ENCODE data around the gene ATP5ME. TPM values are rescaled to one million over a fixed set of nuclear protein-coding genes. Genes with fewer than 3 reads are reported as not detected.

The ATP5ME gene, protein sequence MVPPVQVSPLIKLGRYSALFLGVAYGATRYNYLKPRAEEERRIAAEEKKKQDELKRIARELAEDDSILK
- 58.8 and 84.8 TPM in 2 replicates for total RNA-seq

DNA sequence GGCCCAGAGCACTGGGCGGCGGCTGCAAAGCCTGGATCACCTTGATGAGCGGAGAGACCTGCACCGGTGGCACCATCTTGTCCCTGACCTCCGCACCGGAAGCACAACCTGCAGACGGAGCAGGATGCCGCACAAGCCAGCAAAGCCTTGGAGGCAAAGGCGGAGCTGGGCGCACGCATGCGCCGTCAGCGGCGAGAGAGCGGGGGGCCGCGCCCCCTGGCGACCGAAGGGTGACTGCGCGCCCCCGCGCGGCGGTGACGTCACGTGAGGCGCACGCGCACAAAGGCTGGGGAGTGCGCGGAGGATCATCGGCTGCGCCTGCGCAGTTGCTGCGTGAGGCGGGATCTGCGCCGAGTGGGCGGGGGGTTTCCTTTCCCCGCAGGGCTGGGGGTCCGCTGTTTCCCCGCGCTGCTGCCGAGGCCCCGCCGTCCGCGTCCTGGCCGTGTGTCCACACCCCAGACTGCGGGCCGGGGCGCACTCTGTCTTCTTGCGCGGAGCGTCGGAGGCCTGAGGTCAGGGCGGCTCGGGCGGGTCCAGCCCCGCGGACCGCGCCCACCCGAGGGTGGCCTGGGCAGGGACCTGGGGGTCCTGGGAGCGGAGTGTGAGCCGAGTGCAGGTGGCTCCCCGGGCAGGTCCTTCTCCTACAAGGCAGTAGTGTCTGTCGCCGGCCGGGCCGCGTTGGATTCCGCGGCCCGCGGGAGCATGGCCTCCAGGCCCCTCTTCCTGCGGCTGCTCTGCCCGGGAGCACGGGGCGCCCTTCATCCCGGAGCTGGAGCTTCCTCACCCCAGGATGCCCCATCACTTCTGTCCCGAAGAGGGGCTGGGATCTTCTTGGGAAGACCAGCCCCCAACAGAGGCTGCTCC lies at the start of gene ATP5ME, which contains the start of gene MYL5:
TSS of gene ATP5ME (minus strand) at position 105 of the 864 bp plus-strand sequence. CDS start at position 76, 29 bp downstream.
TSS of gene MYL5 (plus strand) at position 371 of the 864 bp plus-strand sequence. CDS start 3,485 bp downstream, outside the sequence.

DNA sequence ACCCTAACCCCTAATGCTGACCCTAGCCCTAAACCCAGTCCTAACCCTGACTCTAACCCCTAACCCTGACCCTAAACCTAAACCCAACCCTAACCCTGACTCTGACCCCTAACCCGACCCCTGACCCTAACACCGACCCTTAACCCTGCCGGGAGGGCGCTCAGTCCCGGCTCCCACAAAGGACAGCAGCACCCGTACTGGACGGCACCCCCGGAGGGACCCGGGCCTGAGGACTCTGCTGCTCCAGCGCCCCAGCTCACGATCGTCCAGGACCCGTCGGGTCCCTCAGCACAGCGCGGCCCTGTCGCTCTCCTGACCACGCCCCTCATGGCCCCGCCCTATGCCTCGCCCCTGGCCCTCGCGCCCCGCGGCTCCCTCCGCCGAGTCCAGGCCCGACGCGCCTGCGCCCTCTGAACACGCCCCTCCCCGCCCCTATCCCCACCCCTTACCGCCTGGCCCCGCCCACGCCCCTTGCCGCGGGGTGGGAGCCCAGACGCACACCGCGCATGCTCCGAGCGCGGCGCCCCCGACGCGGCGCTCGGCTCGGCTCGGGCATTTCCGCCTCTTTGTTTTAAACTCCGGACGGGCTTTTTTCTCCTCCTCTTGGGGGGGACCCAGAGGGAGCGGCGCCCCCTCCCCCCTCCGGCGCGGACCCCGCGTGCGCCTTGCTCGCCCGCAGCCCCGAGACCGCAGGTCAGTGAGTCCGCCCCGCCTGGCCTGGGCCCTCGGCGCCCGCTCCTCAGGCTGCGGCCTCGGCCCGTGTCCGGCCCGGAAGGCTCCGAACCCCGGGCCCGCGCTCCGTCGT lies 31.4 kb upstream of the ATP5ME start, which contains the start of gene PCGF3:
TSS of gene PCGF3 (plus strand) at position 555 of the 805 bp plus-strand sequence. CDS start 27,849 bp downstream, outside the sequence.

DNA sequence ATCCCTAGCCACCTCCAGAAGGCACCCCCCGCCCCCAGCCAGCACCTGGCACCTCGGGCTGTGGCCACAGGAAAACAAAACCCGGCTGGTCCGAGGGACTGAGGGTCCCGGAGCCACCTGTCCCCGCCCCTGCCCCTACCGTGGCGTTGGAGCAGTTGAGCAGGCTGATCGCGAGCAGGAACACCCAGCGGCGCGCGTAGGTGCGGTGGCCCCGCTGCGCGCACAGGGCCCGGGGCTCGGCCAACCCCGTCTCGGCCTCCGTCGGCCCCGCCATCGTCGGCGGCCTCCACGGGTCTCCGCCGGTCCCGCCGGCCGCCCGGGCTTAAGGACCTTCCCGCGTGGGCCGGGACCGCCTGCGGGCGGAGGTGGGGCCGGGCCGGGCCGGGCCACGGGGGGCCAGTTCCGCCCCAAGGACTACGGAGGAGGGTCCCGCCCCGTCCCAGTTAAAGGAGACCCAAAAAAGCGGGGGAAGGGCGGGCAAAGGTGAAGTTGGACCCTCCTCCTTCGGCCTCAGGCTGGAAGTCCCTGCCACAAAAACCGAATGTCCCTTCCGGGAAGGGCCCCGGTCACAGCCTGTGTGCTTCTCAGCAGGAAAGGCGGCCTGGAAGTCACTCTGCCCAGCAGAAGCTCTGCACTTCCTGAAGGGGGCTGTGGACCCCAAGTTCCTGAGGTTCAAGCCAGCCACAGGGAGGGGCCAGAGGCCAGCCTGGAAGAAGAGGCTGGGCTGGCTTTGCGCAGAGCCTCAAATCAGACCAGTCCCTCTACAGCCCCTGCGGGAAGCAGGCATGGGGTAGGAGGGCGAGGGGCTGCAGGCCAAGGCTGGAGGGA lies 15.0 kb upstream of the ATP5ME start, which contains the start of gene SLC49A3:
TSS of gene SLC49A3 (minus strand) at position 298 of the 828 bp plus-strand sequence. CDS start at position 274, 24 bp downstream.

DNA sequence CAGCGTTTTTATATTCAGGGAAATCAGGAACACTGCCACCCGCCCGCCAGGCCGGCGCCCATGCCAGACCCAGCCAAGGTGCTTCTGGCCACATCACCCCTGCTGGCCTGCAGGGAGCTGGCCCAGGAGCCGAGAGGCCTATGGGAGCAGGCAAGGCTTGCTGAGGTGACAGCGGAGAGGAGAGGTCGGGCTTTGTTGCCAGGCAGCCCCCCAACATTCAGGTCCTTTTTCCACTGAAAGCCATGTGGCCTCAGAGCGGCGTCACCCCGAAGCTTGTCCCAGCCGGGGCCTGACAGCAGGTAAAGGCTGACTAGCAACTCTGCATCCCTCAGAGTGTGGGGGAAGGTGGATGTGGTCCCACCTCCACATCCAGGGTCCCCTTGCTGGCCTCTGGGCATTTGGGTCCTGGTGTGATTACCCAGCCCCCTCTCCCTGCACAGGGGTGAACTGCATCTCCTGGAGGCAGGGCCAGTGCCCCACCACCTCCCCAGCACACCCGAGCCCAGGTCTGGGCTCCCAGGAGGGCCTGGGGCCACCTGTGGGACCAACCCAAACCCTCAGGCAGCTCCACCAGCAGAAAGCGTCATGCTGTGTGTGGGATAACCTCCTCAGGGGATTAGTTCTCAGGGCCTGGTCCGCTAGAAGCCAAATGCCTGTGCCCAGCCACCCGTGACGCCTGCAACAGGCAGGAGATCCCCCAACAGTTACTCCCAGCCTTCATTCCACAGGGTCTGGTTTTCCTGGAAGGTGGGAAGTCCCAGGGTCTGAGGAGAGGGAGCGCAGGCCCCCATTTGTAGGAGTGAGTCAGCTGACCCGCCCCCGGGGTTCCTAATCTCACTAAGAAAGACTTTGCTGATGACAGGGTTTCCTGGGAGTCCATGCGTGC lies 49.1 kb downstream of the ATP5ME start, which contains the start of gene PDE6B:
TSS of gene PDE6B (plus strand) at position 869 of the 886 bp plus-strand sequence. CDS start 54 bp downstream, outside the sequence.

Other genes with a start within 250 kb of the ATP5ME start
- 19.5 and 21.7 TPM in 2 replicates for gene ZNF721, start 175.1 kb downstream of the ATP5ME start, total RNA-seq
- gene PIGG, start 175.1 kb downstream of the ATP5ME start, total RNA-seq: 37.8 and 39.6 TPM in 2 replicates
- not detected in 2 replicates for gene TMEM271, start 98.0 kb downstream of the ATP5ME start, total RNA-seq
- gene PDE6B, start 48.7 kb downstream of the ATP5ME start, total RNA-seq: 0.43 and 1.3 TPM in 2 replicates
- gene MYL5, start 266 bp upstream of the ATP5ME start, total RNA-seq: 17.1 and 18.0 TPM in 2 replicates
- gene SLC49A3, start 14.9 kb upstream of the ATP5ME start, total RNA-seq: 10.7 and 11.1 TPM in 2 replicates
- 24.0 and 27.2 TPM in 2 replicates for gene PCGF3, start 31.6 kb upstream of the ATP5ME start, total RNA-seq
- 0.13 TPM in 1 of 2 replicates, not detected in the other for gene CPLX1, start 151.9 kb upstream of the ATP5ME start, total RNA-seq

Data from articular chondrocyte of knee joint (primary cell).